HCT116 (cell line): ENCODE data around the gene AP1AR. TPM values are rescaled to one million over a fixed set of nuclear protein-coding genes. Genes with fewer than 3 reads are reported as not detected.

ENCODE experiments used
- ATAC-seq: fragments of 200-7000 bp; cut with Tn5 transposase; 2 replicates; pipeline ENCODE4 v1.9.1; 2020; ENCODE audit warnings: mild to moderate bottlenecking, moderate library complexity
- BruUV-seq: library from RNA; stranded (reverse); fragments of 400-500 nt; replicated peaks from 2 replicates; lab custom pipeline; 2021; lab: Mats Ljungman, UMichigan
- CTCF ChIA-PET: fragments of 300-600 bp; sonication (Branson Sonifier 250); formaldehyde crosslinking; loops from one replicate; lab custom pipeline; 2021; ENCODE audit warnings: antibody characterized with exemption; lab: Charles Lee
- POLR2A ChIA-PET: fragments of 300-600, 350-600 bp; sonication (Branson Sonifier 250); formaldehyde crosslinking; loops from one replicate; lab custom pipeline; 2021; ENCODE audit warnings: antibody characterized with exemption; lab: Charles Lee
- RAD21 ChIA-PET, 2 experiments: fragments of 300-600 bp; sonication (Branson Sonifier 250); formaldehyde crosslinking; loops; one replicate each; lab custom pipeline; 2023; ENCODE audit warnings: low total read pairs in 2 of 2; ENCODE audit not compliant: uncharacterized antibody in 2 of 2, unreplicated experiment in 2 of 2, low non-redundant PET in 1 of 2; lab: Charles Lee
- DNase-seq: peaks from one replicate; pipeline ENCODE4 v3.0.0-alpha.2; 2010; ENCODE audit warnings: low read depth, low spot score
- H2AFZ ChIP-seq: fragments of 200-600 bp; shearing (Covaris generic), sonication (generic); 2 replicates; pipeline ENCODE4 v1.6.1; 2017; ENCODE audit warnings: low read depth, mixed run types, mixed read lengths, antibody characterized with exemption, low read length; ENCODE audit not compliant: poor library complexity, severe bottlenecking
- H3K27ac ChIP-seq: 2 replicates; pipeline ENCODE4 v1.5.1; 2012; ENCODE audit warnings: low read depth, low read length
- H3K27me3 ChIP-seq: fragments of 200-600 bp; sonication (generic); 2 replicates; pipeline ENCODE4 v1.6.1; 2016; ENCODE audit warnings: mixed run types, low read length, mixed read lengths; ENCODE audit not compliant: insufficient read depth
- H3K36me3 ChIP-seq, 2 experiments: fragments of 200-500 bp in 1 of 2; fragments of 200-600 bp in 1 of 2; sonication (Bioruptor generic) in 1 of 2; sonication (generic) in 1 of 2; 2 replicates each; pipeline versions ENCODE4 v1.5.1 to v1.6.1; 2014 to 2016; ENCODE audit warnings: low read length in 2 of 2, inconsistent platforms in 1 of 2, mixed read lengths in 1 of 2, mixed run types in 1 of 2; ENCODE audit not compliant: insufficient read depth in 2 of 2, control insufficient read depth in 1 of 2
- H3K4me1 ChIP-seq, 2 experiments: fragments of 200-600 bp in 1 of 2; sonication (generic) in 1 of 2; 2 replicates each; pipeline versions ENCODE4 v1.5.1 to v1.6.1; 2012 to 2017; ENCODE audit warnings: low read length in 2 of 2, inconsistent platforms in 1 of 2, mild to moderate bottlenecking in 1 of 2, mixed read lengths in 1 of 2, mixed run types in 1 of 2, moderate library complexity in 1 of 2; ENCODE audit not compliant: insufficient read depth in 2 of 2, control insufficient read depth in 1 of 2
- H3K4me2 ChIP-seq: fragments of 200-600 bp; sonication (generic); 2 replicates; pipeline ENCODE4 v1.6.1; 2017; ENCODE audit warnings: mixed run types, low read length, mixed read lengths
- H3K4me3 ChIP-seq, 2 experiments: fragments of 200-600 bp in 1 of 2; sonication (generic) in 1 of 2; replicated peaks in 1 of 2; 2 replicates each; pipeline ENCODE4 v1.5.1; 2011 to 2016; ENCODE audit warnings: low read length in 2 of 2, control low read depth in 1 of 2, low read depth in 1 of 2, mild to moderate bottlenecking in 1 of 2, mixed read lengths in 1 of 2, mixed run types in 1 of 2
- H3K79me2 ChIP-seq: fragments of 200-600 bp; sonication (generic); 2 replicates; pipeline ENCODE4 v1.6.1; 2017; ENCODE audit warnings: mild to moderate bottlenecking, mixed run types, low read length, moderate library complexity, mixed read lengths; ENCODE audit not compliant: insufficient read depth
- H3K9ac ChIP-seq: fragments of 200-600 bp; sonication (generic); 2 replicates; pipeline ENCODE4 v1.6.1; 2016; ENCODE audit warnings: low read length, mixed read lengths
- H3K9me2 ChIP-seq: fragments of 200-600 bp; sonication (generic), shearing (Covaris generic); 2 replicates; pipeline ENCODE4 v1.6.1; 2017; ENCODE audit warnings: mixed run types, mild to moderate bottlenecking, moderate library complexity; ENCODE audit not compliant: insufficient read depth
- H3K9me3 ChIP-seq, 2 experiments: fragments of 200-500 bp in 1 of 2; fragments of 200-600 bp in 1 of 2; sonication (Bioruptor generic) in 1 of 2; sonication (generic) in 1 of 2; 2 replicates each; pipeline ENCODE4 v1.6.1; 2014 to 2017; ENCODE audit warnings: low read length in 2 of 2, mixed read lengths in 2 of 2, inconsistent platforms in 1 of 2, low read depth in 1 of 2, mild to moderate bottlenecking in 1 of 2, mixed run types in 1 of 2, moderate library complexity in 1 of 2; ENCODE audit not compliant: control insufficient read depth in 1 of 2, insufficient read depth in 1 of 2
- H4K20me1 ChIP-seq: fragments of 200-600 bp; sonication (generic), shearing (Covaris generic); 2 replicates; pipeline ENCODE4 v1.6.1; 2017; ENCODE audit warnings: mixed run types, mild to moderate bottlenecking, moderate library complexity; ENCODE audit not compliant: insufficient read depth
- CBX3 ChIP-seq: IDR thresholded peaks from 2 replicates; pipeline ENCODE4 v1.6.1; 2012; ENCODE audit warnings: low read depth
- CEBPB ChIP-seq: IDR thresholded peaks from 2 replicates; pipeline ENCODE4 v1.6.1; 2012; ENCODE audit warnings: low read depth
- EGR1 ChIP-seq: IDR thresholded peaks from 2 replicates; pipeline ENCODE4 v1.6.1; 2012; ENCODE audit warnings: low read depth
- ELF1 ChIP-seq: IDR thresholded peaks from 2 replicates; pipeline ENCODE4 v1.6.1; 2012; ENCODE audit warnings: low read depth, borderline replicate concordance
- FOSL1 ChIP-seq: IDR thresholded peaks from 2 replicates; pipeline ENCODE4 v1.6.1; 2012; ENCODE audit warnings: low read depth
- POLR2A ChIP-seq: IDR thresholded peaks from 2 replicates; pipeline ENCODE4 v1.7.0; 2011; ENCODE audit warnings: borderline replicate concordance; ENCODE audit not compliant: insufficient read depth, insufficient read length; ENCODE audit errors: extremely low read depth
- SP1 ChIP-seq: IDR thresholded peaks from 2 replicates; pipeline ENCODE4 v1.6.1; 2012; ENCODE audit warnings: low read depth
- SRF ChIP-seq: IDR thresholded peaks from 2 replicates; pipeline ENCODE4 v1.6.1; 2012; ENCODE audit warnings: low read depth
- TCF7L2 ChIP-seq: IDR thresholded peaks from 2 replicates; pipeline ENCODE4 v1.7.0; 2011; ENCODE audit warnings: borderline replicate concordance, inconsistent platforms; ENCODE audit not compliant: insufficient read depth, insufficient read length; ENCODE audit errors: extremely low read depth
- YY1 ChIP-seq: IDR thresholded peaks from 2 replicates; pipeline ENCODE4 v1.6.1; 2011; ENCODE audit warnings: low read length, low read depth, moderate library complexity, mild to moderate bottlenecking; ENCODE audit not compliant: insufficient replicate concordance; ENCODE audit errors: extremely low read depth
- ZFX ChIP-seq: fragments of 450-650 bp; IDR thresholded peaks from 2 replicates; pipeline ENCODE4 v1.6.1; 2017
- intact Hi-C: fragments of 100-400 bp; cut with micrococcal nuclease; formaldehyde crosslinking; loops from 2 replicates; pipeline ENCODE4 v1.10.0; 2022
- total RNA-seq: library from RNA; stranded (reverse); gene quantifications from one replicate; pipeline ENCODE4 v1.2.1, GENCODE V29; 2021; ENCODE audit not compliant: unreplicated experiment
- TF ChIP-seq, protein P1 (sequence below), 3 experiments: fragments of 200-600 bp in 1 of 3; sonication (generic) in 1 of 3; IDR thresholded peaks in 2 of 3; conservative IDR thresholded peaks in 1 of 3; 2 replicates each; pipeline ENCODE4 v1.5.1; 2012 to 2017; ENCODE audit warnings: low read depth in 2 of 3, low read length in 2 of 3, antibody characterized with exemption in 1 of 3, borderline replicate concordance in 1 of 3, control low read depth in 1 of 3, mild to moderate bottlenecking in 1 of 3, mixed read lengths in 1 of 3, mixed run types in 1 of 3, moderate library complexity in 1 of 3; ENCODE audit not compliant: insufficient read depth in 1 of 3
- TF ChIP-seq, protein P2 (sequence below): IDR thresholded peaks from 2 replicates; pipeline ENCODE4 v1.6.1; 2011; ENCODE audit warnings: mild to moderate bottlenecking, low read length, moderate library complexity; ENCODE audit not compliant: insufficient replicate concordance; ENCODE audit errors: extremely low read depth

AP1AR gene
- total RNA-seq, 1 experiment from 2014 or later = 56.7 TPM

DNA sequence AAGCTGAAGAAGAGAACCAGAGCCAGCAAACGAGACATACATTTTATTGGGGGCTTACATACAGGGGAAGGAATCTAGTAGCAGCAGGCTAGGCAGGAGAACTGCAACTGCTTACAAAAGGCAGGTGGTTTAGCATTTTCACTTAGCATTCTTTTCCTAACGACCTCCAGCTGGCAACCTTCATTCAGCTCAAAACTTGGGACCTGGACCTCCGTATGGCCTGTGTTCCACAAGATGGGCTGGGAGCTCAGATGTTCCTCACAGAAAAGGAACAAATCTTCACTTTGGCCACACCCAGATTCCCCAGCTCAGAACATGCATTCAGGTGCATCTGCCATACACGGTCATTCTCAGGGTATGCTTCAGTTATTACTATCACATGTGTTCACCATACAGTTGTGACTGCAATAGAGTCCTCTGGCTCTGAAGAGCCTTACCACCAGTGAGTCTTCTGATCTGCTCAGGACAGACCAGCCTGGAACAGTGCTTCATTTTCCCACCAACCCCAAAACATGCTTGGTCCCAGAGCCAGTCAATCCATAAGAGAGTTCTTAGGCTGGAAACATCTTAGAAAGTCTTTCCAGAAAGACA is 29.6 kb upstream of the AP1AR start:
- Histone ChIP-seq H3K4me1 (peaks cover 9% of the 10 kb centered on the region in 2 experiments; a peak in 1 of 4 replicates), H3K79me2 (no peaks in the 10 kb centered on the region), H3K9me2 (no peaks in the 10 kb centered on the region), H2AFZ (no peak overlapping the region), H3K9ac (no peak overlapping the region), H3K9me3 (no peaks in the 10 kb centered on the region), H3K4me2 (no peak overlapping the region), H4K20me1 (no peaks in the 10 kb centered on the region), H3K4me3 (no peak overlapping the region)
- CTCF ChIA-PET = interaction anchor here (0.8 to 1.0 kb wide), 2 partner anchors 10 to 12 kb away, joined by 3 read pairs; no protein-coding TSS in a partner anchor
- POLR2A ChIA-PET = no interaction called here
- intact Hi-C loops = no loop called here
- no peak for DNase-seq
- no peak for TF ChIP-seq FOSL1
- no peak for TF ChIP-seq ELF1
- TF ChIP-seq CBX3 = no peak
- TF ChIP-seq, protein P1, sequence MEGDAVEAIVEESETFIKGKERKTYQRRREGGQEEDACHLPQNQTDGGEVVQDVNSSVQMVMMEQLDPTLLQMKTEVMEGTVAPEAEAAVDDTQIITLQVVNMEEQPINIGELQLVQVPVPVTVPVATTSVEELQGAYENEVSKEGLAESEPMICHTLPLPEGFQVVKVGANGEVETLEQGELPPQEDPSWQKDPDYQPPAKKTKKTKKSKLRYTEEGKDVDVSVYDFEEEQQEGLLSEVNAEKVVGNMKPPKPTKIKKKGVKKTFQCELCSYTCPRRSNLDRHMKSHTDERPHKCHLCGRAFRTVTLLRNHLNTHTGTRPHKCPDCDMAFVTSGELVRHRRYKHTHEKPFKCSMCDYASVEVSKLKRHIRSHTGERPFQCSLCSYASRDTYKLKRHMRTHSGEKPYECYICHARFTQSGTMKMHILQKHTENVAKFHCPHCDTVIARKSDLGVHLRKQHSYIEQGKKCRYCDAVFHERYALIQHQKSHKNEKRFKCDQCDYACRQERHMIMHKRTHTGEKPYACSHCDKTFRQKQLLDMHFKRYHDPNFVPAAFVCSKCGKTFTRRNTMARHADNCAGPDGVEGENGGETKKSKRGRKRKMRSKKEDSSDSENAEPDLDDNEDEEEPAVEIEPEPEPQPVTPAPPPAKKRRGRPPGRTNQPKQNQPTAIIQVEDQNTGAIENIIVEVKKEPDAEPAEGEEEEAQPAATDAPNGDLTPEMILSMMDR (IDR thresholded peaks at IDR 0.05 in 2 of 3, conservative IDR thresholded peaks at IDR 0.05 in 1 of 3; ENCODE audit: borderline replicate concordance in 1 of 3, insufficient read depth in 1 of 3, low read depth in 2 of 3, low read length in 2 of 3) = no peak
- TF ChIP-seq SRF = no peak
- TF ChIP-seq YY1 = no peak
- TF ChIP-seq SP1 = no peak
- TF ChIP-seq, protein P2, sequence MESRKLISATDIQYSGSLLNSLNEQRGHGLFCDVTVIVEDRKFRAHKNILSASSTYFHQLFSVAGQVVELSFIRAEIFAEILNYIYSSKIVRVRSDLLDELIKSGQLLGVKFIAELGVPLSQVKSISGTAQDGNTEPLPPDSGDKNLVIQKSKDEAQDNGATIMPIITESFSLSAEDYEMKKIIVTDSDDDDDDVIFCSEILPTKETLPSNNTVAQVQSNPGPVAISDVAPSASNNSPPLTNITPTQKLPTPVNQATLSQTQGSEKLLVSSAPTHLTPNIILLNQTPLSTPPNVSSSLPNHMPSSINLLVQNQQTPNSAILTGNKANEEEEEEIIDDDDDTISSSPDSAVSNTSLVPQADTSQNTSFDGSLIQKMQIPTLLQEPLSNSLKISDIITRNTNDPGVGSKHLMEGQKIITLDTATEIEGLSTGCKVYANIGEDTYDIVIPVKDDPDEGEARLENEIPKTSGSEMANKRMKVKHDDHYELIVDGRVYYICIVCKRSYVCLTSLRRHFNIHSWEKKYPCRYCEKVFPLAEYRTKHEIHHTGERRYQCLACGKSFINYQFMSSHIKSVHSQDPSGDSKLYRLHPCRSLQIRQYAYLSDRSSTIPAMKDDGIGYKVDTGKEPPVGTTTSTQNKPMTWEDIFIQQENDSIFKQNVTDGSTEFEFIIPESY = no peak
- TF ChIP-seq CEBPB = no peak
- TF ChIP-seq ZFX = no peak
- TF ChIP-seq EGR1 = no peak
- no peak for TF ChIP-seq POLR2A
- no peak for TF ChIP-seq TCF7L2
- TF ChIP-seq, all 23 proteins: peak for 0
- ATAC-seq = no peak
- Histone ChIP-seq H3K27ac (no peak overlapping the region), H3K36me3 (no peaks in the 10 kb centered on the region), H3K27me3 (no peaks in the 10 kb centered on the region)
- RAD21 ChIA-PET = no interaction called here
- no TSS peak for BruUV-seq
